C1 segment of cervical spinal cord (tissue), 14 donors: Measurements from ENCODE around the gene CCDC60.

Source experiments
- DNase-seq, 14 donors: peaks; one replicate each; lab custom pipeline; 2025; lab: John Stamatoyannopoulos, UW

Gene CCDC60

DNA sequence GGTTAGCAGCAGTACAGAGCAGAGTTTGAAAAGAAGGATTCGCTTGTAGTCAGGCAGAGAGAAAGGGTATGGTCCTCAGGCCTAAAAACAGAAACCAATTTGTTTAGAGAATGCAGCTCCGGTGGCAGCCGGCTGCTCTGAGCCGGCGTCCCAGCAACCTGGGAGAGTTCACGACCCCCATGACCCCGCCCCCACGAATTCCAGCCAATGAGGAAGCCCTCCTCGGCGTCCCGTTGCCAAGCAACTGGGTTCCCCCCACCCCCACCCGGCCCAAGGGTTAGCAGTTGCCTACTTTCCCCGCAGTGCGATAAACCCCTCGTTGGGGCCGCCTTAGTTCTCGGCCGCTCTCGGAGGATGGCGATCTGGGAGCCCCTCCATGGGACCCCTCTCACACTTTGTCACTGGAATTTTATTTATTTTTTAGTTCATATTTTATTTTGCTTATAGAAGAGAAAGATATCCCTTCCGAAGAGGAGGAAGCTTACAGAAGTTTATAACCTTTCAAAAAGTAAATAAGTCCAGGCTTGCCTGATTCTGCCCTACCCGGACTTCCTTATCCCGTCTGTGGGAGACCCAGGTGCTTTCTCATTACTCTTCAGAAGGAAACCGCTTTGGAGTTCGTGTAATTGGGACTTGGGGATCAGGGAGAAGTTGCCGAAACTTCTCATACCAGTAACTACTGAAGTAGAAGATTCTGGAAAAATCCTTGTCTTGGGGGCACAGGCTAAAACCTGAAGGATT, at the start of gene CCDC60:
CCDC60 (plus strand) TSS at position 300 of the 741 bp plus-strand sequence. CDS start 448 bp downstream, outside the sequence.
- DNase-seq, result no peak

GRCh38 chr12:119288576-119288975, 46.0 kb upstream of the CCDC60 start:
- DNase-seq, result no peak

DNA sequence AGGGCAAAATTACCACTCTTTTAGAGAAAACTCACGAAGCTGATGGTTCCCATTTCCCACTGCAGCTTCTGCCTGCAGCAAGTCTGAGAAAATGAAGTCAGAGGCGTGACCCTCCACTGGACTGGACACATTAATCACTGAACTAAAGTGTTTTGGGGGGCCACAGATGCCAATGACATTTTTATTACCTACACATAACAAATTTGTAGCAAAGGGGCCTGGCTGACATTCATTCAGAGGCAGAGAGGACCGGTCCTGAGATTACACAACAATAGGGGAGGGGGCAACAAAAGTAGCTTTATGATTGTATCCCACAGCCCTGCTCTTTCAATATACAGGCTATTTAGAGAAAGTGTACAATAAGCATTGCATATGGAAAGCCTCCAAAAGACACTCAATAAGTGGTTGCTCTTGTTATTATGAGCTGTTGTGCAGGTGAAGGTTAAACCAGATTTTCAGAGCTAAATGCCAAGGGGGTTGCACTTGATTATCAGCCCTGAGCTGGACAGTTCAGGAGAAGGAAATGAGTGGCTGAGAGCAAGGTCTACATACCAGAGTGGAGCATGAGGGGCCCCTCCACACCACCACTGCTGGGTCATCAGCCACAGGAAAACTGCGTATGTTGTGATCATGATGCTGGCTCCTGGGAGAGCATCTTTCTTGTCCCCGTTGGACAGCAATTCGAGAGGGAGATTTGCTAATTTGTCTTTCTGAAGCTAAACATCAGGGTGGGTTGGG, 41.5 kb upstream of the CCDC60 start:
- DNase-seq, result no peak

- DNase-seq, result no peak
These were observed 40.3 kb upstream of the CCDC60 start for GRCh38 chr12:119294211-119294610.

GRCh38 chr12:119296535-119296934, 38.0 kb upstream of the CCDC60 start:
- DNase-seq, result no peak

GRCh38 chr12:119299130-119299529, 35.4 kb upstream of the CCDC60 start:
- DNase-seq, result no peak

GRCh38 chr12:119301379-119301778, 33.1 kb upstream of the CCDC60 start:
- DNase-seq, result no peak

DNA sequence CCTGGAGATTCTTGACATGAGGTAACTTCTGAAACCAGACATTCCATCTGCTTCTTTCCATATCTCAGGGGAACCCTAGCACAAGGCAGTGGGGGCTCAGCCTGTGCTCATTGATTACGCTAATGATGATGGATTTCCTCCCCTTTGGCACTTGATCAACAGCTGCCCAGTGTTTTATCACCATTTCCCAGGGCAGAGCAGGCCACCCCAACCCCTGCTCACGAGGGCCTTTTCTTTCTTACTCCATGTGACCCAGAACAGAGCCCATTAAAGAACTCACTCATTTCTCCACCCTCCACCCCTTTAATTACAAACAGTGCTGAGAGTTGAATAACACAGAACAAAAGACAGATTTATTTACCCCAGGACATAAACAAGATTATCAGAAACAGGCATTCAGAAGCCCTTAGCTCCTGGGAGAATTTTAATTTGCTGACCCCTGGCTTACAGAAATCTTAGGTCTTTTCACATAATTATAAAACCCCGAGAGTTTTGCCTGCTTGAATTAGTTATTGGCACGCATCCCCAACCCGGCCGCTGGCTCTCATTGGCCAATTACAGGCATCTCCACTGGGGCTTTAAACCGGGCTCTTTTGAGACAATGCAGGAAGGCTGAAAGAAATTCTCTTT, 32.0 kb upstream of the CCDC60 start:
- DNase-seq, result peak in 1 of 14 donors; percentile 0

DNA sequence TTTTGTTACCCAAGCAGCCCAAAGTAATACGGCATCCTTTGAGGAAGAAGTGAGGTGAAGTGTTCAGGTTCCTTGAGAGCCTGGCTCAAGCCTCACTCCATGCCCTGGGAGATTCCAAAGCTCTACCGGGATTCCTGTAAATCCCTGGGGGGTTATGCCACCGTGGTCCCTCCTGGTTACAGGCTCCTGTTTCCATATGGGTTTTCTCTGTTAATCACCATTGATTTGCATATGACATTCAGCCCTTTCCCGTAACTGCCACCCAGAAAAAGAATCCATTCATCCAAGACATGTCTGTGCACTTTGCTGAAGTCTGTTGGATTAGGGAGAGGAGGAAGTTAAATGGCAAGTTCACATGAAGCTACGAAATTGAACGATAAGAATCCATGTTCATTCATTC, 27.9 kb upstream of the CCDC60 start:
- DNase-seq, result no peak

- no peak for DNase-seq
These were observed 26.8 kb upstream of the CCDC60 start for GRCh38 chr12:119307747-119308146.

- DNase-seq, result peak in 1 of 14 donors; percentile 10
These were observed 25.6 kb upstream of the CCDC60 start for GRCh38 chr12:119308708-119309456.

DNA sequence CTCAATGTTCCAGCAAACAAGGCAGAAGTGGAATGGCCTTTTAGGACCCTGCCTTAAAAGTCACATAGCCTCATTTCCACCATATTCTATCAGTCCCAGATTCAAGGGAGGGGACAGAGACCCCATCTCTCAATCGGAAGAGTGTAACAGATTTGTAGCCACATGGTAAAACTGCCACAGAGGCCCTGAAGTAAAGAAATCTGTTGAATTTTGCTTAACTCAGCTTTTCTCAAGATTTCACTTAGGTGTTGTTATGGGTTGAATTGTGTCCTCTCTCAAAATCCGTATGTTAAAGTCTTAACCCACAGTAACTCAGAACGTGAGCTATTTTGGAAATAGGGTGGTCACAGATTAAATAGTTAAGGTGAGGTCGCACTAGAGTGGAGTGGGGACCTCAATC, 22.7 kb upstream of the CCDC60 start:
- no peak for DNase-seq

DNA sequence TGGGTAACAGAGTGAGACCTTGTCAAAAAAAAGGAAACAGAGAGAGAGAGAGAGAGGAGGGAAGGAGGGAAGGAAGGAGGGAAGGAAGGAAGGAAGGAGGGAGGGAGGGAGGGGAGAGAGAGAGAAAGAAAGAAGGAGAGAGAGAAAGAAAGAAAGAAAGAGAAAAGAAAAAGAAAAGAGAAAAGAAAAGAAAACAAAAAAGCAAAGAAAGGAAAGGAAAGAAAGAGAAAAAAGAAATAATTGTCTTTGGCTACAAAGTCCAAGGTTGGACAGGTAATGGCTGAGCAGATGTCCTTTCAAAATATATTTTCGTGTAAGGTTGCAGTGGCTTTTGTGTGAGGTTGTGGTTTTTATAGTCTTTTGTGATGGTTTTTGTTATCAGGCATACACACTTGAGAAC, 21.6 kb upstream of the CCDC60 start:
- DNase-seq, result no peak

DNA sequence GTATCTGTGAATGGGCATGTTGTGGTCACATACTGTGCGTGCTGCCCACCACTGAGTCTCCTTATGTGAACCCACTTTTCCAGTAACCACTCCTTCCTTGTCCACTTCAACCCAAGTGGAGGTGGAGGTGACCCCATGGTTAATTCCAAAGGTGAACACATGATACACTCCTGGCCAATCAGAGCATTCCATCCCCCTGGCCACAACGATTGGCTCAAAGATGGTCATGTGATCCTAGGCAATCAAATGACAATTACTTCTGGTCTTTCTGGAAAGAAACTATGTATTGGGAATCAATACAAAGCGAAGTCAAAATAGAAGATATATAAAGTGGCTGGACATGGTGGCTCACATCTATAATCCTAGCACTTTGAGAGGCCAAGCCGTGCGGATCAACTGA, 20.2 kb upstream of the CCDC60 start:
- DNase-seq, result no peak

GRCh38 chr12:119319638-119320037, 14.9 kb upstream of the CCDC60 start:
- DNase-seq, result no peak

GRCh38 chr12:119320678-119321077, 13.9 kb upstream of the CCDC60 start:
- DNase-seq, result no peak

GRCh38 chr12:119322301-119322723, 12.2 kb upstream of the CCDC60 start:
- no peak for DNase-seq

- no peak for DNase-seq
These were observed 8.7 kb upstream of the CCDC60 start for GRCh38 chr12:119325813-119326212.

DNA sequence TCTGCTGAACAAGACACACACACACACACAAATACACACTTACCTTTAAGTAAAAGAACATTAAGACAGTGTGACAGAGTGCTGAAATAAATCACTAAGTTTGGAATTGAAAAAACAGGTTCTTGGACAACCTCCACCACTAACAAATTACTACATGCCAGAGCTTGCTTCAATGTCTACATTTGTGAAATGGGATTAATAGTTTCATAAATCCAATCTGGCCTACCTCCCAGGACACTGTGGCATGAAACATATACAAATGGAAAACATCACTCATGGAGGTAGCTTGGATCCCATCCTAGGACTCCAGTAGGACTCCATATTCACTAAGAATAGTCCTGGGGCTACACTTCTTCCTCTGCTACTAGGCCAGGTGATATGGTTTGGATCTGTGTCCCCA, 8.2 kb upstream of the CCDC60 start:
- DNase-seq, result no peak

DNA sequence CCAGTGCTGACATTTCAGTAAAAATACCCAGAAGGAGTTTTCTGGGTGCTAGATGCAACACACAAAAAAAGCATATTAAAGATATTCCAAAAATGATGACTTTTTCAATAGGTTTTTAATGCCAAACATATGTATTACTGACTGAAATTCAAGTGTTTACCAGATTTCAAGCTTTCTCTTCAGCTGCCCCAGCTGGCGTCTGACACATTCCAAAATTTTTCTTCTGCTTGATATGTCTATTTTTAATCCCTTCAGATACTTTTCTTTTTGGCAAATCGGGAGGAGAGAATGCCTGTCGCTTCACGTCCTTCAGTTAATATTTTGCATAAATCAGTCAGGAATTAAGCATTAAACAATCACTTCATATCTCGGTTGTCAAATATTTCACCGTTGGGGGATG, 7.1 kb upstream of the CCDC60 start:
- DNase-seq, result no peak

DNA sequence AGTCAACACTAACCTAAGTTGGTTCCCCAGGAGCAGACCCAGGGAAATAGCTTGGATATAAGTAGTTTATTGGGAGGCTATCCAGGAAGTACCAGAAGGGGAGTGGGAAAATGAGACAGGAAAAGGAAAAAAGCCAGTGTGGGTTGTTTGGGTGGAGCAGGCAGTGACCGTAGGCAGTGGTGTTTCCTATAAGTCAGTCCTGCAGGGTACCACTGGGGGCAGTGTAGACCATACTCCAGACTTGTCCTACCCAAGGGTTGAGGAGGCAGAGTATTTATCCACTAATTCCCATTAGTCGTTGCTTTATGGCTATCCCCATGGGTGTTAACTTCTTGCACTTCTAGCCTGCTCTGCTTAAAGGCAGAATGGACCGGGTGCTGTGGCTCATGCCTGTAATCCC, 6.4 kb upstream of the CCDC60 start:
- DNase-seq, result no peak
